Transverse colon (tissue), 4 donors: Measurements from ENCODE around the gene RAB8B. TPM values are rescaled to one million over a fixed set of nuclear protein-coding genes. Genes with fewer than 3 reads are reported as not detected.

Source experiments
- DNase-seq: peaks from one replicate; pipeline ENCODE4 v3.0.0-alpha.2; 2019
- H3K27ac ChIP-seq, 4 donors: fragments of 200-600 bp; sonication (generic); 2 replicates each; pipeline ENCODE4 v1.5.1; 2016 to 2018; ENCODE audit warnings: inconsistent platforms in 4 of 4
- H3K27me3 ChIP-seq: fragments of 200-600 bp; sonication (generic); 2 replicates; pipeline ENCODE4 v1.5.1; 2017; ENCODE audit warnings: inconsistent platforms
- H3K36me3 ChIP-seq, 4 donors: fragments of 200-600 bp; sonication (generic); 2 replicates each; pipeline ENCODE4 v1.5.1; 2017 to 2019; ENCODE audit warnings: inconsistent platforms in 4 of 4
- H3K4me1 ChIP-seq, 4 donors: fragments of 200-600 bp; sonication (generic); 2 replicates each; pipeline ENCODE4 v1.5.1; 2017 to 2020; ENCODE audit warnings: inconsistent platforms in 4 of 4
- H3K4me3 ChIP-seq, 4 donors: fragments of 200-600 bp; sonication (generic); 1 replicate in 1 of 4; 2 replicates in 3 of 4; pipeline versions ENCODE4 v1.5.1 to v1.6.1; 2017 to 2019; ENCODE audit warnings: inconsistent platforms in 4 of 4
- H3K9me3 ChIP-seq, 2 donors: fragments of 200-600 bp; sonication (generic); 2 replicates each; pipeline ENCODE4 v1.5.1; 2017 to 2019; ENCODE audit warnings: inconsistent platforms in 2 of 2
- CTCF ChIP-seq, 5 experiments: fragments of 200-600 bp in 3 of 5; fragments of 450-650 bp in 2 of 5; sonication (generic) in 3 of 5; IDR thresholded peaks; 1 replicate in 2 of 5; 2 replicates in 3 of 5; pipeline ENCODE4 v1.5.1; 2016 to 2017; ENCODE audit warnings: antibody characterized with exemption in 5 of 5, inconsistent platforms in 3 of 5, mild to moderate bottlenecking in 2 of 5, moderate library complexity in 1 of 5
- EP300 ChIP-seq: sonication (generic); formaldehyde crosslinking; IDR thresholded peaks from one replicate; pipeline ENCODE4 v1.6.1; 2017; ENCODE audit warnings: antibody characterized with exemption, low read depth
- POLR2A ChIP-seq: fragments of 450-650 bp; IDR thresholded peaks from one replicate; pipeline ENCODE4 v1.6.1; 2016; ENCODE audit warnings: antibody characterized with exemption, mild to moderate bottlenecking, moderate library complexity
- POLR2AphosphoS5 ChIP-seq, 3 donors: sonication (generic); formaldehyde crosslinking; IDR thresholded peaks; one replicate each; pipeline ENCODE4 v1.6.1; 2016; ENCODE audit warnings: antibody characterized with exemption in 3 of 3
- WGBS, 2 donors: methylation state at CpG; one replicate each; pipeline ENCODE4 v1.1.5; 2018; ENCODE audit warnings: low coverage in 1 of 2; 5-methylcytosine and 5-hydroxymethylcytosine counted together
- in situ Hi-C, 4 donors: fragments of 200-750 bp; cut with MboI; loops; one replicate each; pipeline versions ENCODE4 v1.15.0 to v1.15.1; 2017; ENCODE audit warnings: low sequenced_read_pairs in 3 of 4, low pct_ligation_motif_present in 1 of 4, low pct_unique_long_range_greater_than_20kb in 1 of 4
- intact Hi-C: fragments of 100-400 bp; cut with DNase I; formaldehyde crosslinking; loops from one replicate; pipeline ENCODE4 v1.15.1; 2023; ENCODE audit warnings: low total_unique reads
- total RNA-seq, 4 donors: library from RNA; depleted of rRNA; stranded (reverse); fragments of >200 nt; gene quantifications; one replicate each; pipeline ENCODE4 v1.1.0, GENCODE V29; 2016

Gene RAB8B
- total RNA-seq, 4 donors from 2014 or later, result 3.2 to 25.4 (median 9.5) TPM

- intact Hi-C loops, result no loop called here
- DNase-seq, result no peak
- Histone ChIP-seq H3K9me3 (no peaks in the 10 kb centered on the region), H3K27me3 (no peaks in the 10 kb centered on the region), H3K27ac (no peak overlapping the region), H3K4me3 (no peak overlapping the region), H3K4me1 (peaks cover 0 to 5% (median 2%) of the 10 kb centered on the region in 4 donors), H3K36me3 (no peaks in the 10 kb centered on the region)
- TF ChIP-seq EP300 (no peak), POLR2A (no peak), CTCF (IDR thresholded peaks at IDR 0.05) (no peak), POLR2AphosphoS5 (IDR thresholded peaks at IDR 0.05) (no peak)
- in situ Hi-C loops, result loop anchor here in 1 of 4 donors (25.0 kb wide), 1 partner anchor 88 kb away; the partner anchor contains the start of gene RPS27L
- 93 to 100% methylated on average over 1 to 4 of the region's 4 CpGs for WGBS, 2 donors
Measured at GRCh38 chr15:63250312-63250965, 61.0 kb downstream of the RAB8B start.

GRCh38 chr15:63251701-63252100 is 62.3 kb downstream of the RAB8B start:
- 80 to 90% methylated on average over 1 to 2 of the region's 2 CpGs for WGBS, 2 donors
- Histone ChIP-seq H3K4me1 (peaks cover 0 to under 1% (median under 1%) of the 10 kb centered on the region in 4 donors), H3K27ac (no peak overlapping the region), H3K9me3 (no peaks in the 10 kb centered on the region), H3K36me3 (no peaks in the 10 kb centered on the region), H3K27me3 (no peaks in the 10 kb centered on the region), H3K4me3 (no peak overlapping the region)
- DNase-seq, result no peak
- no peak for TF ChIP-seq POLR2A
- TF ChIP-seq CTCF (IDR thresholded peaks at IDR 0.05), result no peak
- TF ChIP-seq EP300, result no peak
- TF ChIP-seq POLR2AphosphoS5 (IDR thresholded peaks at IDR 0.05), result no peak
- in situ Hi-C loops (loop anchor here in 1 of 4 donors (25.0 kb wide), 1 partner anchor 89 kb away; the partner anchor contains the start of gene RPS27L), intact Hi-C loops (no loop called here)

- in situ Hi-C loops (loop anchor here in 1 of 4 donors (25.0 kb wide), 1 partner anchor 90 kb away; the partner anchor contains the start of gene RPS27L), intact Hi-C loops (no loop called here)
- Histone ChIP-seq H3K4me3 (no peak overlapping the region), H3K27me3 (no peaks in the 10 kb centered on the region), H3K27ac (no peak overlapping the region), H3K4me1 (no peaks in the 10 kb centered on the region), H3K36me3 (no peaks in the 10 kb centered on the region), H3K9me3 (no peaks in the 10 kb centered on the region)
- WGBS, 2 donors, result 88 to 100% methylated on average over 2 of the region's 2 CpGs
- no peak for DNase-seq
- no peak for TF ChIP-seq POLR2AphosphoS5 (IDR thresholded peaks at IDR 0.05)
- TF ChIP-seq CTCF (IDR thresholded peaks at IDR 0.05), result no peak
- TF ChIP-seq POLR2A, result no peak
- no peak for TF ChIP-seq EP300
Measured at GRCh38 chr15:63252292-63252691, 62.9 kb downstream of the RAB8B start.

GRCh38 chr15:63254991-63255390 is 65.6 kb downstream of the RAB8B start:
- intact Hi-C loops (no loop called here), in situ Hi-C loops (loop anchor here in 1 of 4 donors (25.0 kb wide), 1 partner anchor 93 kb away; the partner anchor contains the start of gene RPS27L)
- 78 to 80% methylated on average over 1 to 2 of the region's 2 CpGs for WGBS, 2 donors
- Histone ChIP-seq H3K4me1 (no peaks in the 10 kb centered on the region), H3K4me3 (no peak overlapping the region), H3K27me3 (no peaks in the 10 kb centered on the region), H3K36me3 (peaks cover 0 to 13% (median 0%) of the 10 kb centered on the region in 4 donors), H3K9me3 (no peaks in the 10 kb centered on the region), H3K27ac (no peak overlapping the region)
- TF ChIP-seq POLR2A, result no peak
- TF ChIP-seq POLR2AphosphoS5 (IDR thresholded peaks at IDR 0.05), result no peak
- no peak for TF ChIP-seq CTCF (IDR thresholded peaks at IDR 0.05)
- no peak for TF ChIP-seq EP300
- no peak for DNase-seq
